ENCODE measurements around the gene PTH. TPM values are rescaled to one million over a fixed set of nuclear protein-coding genes. Genes with fewer than 3 reads are reported as not detected.

PTH gene
- total RNA-seq, 1 experiment from 2014 or later: not detected

GRCh38 chr11:13486926-13487660, 8.7 kb downstream of the PTH start:
- no peaks in the 10 kb centered on the region for H3K9me3 ChIP-seq (ENCODE audit: low read length)
- TF ChIP-seq CTCF (conservative IDR thresholded peaks at IDR 0.05; ENCODE audit: low read depth, low read length) (peak; percentile 16; the same call in 1 of the 2 replicates), EZH2phosphoT487 (IDR thresholded peaks at IDR 0.05; ENCODE audit: borderline replicate concordance, low read length) (no peak)
- DNase-seq (no peak), ATAC-seq (peak; percentile 29; the same call in 1 of the 2 replicates)
- H3K9ac ChIP-seq (ENCODE audit: low read length): no peak overlapping the region
- no peaks in the 10 kb centered on the region for H3K4me1 ChIP-seq (ENCODE audit: insufficient read depth, low read length)
- no peaks in the 10 kb centered on the region for H4K20me1 ChIP-seq (ENCODE audit: low read length)
- no peak overlapping the region for H3K4me3 ChIP-seq (ENCODE audit: low read length)
- H3K9me2 ChIP-seq (replicated peaks; ENCODE audit: low read length): no peaks in the 10 kb centered on the region
- no peak overlapping the region for H3K27ac ChIP-seq (ENCODE audit: low read length)
- POLR2A ChIA-PET (ENCODE audit: unreplicated experiment): interaction anchor here (0.6 kb wide), 1 partner anchor 1190 kb away, joined by 3 read pairs; no protein-coding TSS in a partner anchor
- no peak overlapping the region for H2AFZ ChIP-seq (ENCODE audit: low read length)
- H3K4me2 ChIP-seq (ENCODE audit: low read length): no peak overlapping the region
- no peaks in the 10 kb centered on the region for H3K36me3 ChIP-seq (ENCODE audit: low read depth, low read length)
- peaks cover 7% of the 10 kb centered on the region for H3K27me3 ChIP-seq (ENCODE audit: low read length)
- H3K79me2 ChIP-seq (ENCODE audit: low read length): no peaks in the 10 kb centered on the region
- H3F3A ChIP-seq (ENCODE audit: low read length, unreplicated experiment): no peaks in the 10 kb centered on the region
- CTCF ChIA-PET: interaction anchor here (0.6 kb wide), 4 partner anchors 136 to 750 kb away, joined by 3 to 5 read pairs (median 3); no protein-coding TSS in a partner anchor
- intact Hi-C loops (cut with micrococcal nuclease): loop anchor here (5.0 kb wide), 1 partner anchor 760 kb away; no protein-coding TSS in a partner anchor
- BruUV-seq (replicated peaks): no TSS peak

GRCh38 chr11:13480198-13480597, 15.6 kb downstream of the PTH start:
- Histone ChIP-seq H3K27me3 (ENCODE audit: low read length) (no peaks in the 10 kb centered on the region), H4K20me1 (ENCODE audit: low read length) (no peaks in the 10 kb centered on the region), H2AFZ (ENCODE audit: low read length) (peak overlapping the region; percentile 55; the same call in 1 of the 2 replicates), H3K9ac (ENCODE audit: low read length) (no peak overlapping the region), H3K79me2 (ENCODE audit: low read length) (no peaks in the 10 kb centered on the region), H3K36me3 (ENCODE audit: low read depth, low read length) (no peaks in the 10 kb centered on the region), H3K9me3 (ENCODE audit: low read length) (no peaks in the 10 kb centered on the region), H3K4me2 (ENCODE audit: low read length) (peak overlapping the region; percentile 54; the same call in 1 of the 2 replicates), H3K27ac (ENCODE audit: low read length) (no peak overlapping the region), H3K9me2 (replicated peaks; ENCODE audit: low read length) (no peaks in the 10 kb centered on the region), H3F3A (ENCODE audit: low read length, unreplicated experiment) (no peaks in the 10 kb centered on the region), H3K4me3 (ENCODE audit: low read length) (peak overlapping the region; percentile 35; the same call in 1 of the 2 replicates), H3K4me1 (ENCODE audit: insufficient read depth, low read length) (no peaks in the 10 kb centered on the region)
- ChIA-PET CTCF (no interaction called here), POLR2A (ENCODE audit: unreplicated experiment) (no interaction called here)
- peak; percentile 84 for ATAC-seq
- DNase-seq: peak; percentile 61
- no TSS peak for BruUV-seq (replicated peaks)
- TF ChIP-seq CTCF (conservative IDR thresholded peaks at IDR 0.05; ENCODE audit: low read depth, low read length) (no peak), EZH2phosphoT487 (IDR thresholded peaks at IDR 0.05; ENCODE audit: borderline replicate concordance, low read length) (no peak), EZH2 (IDR thresholded peaks at IDR 0.05; ENCODE audit: low read length, unreplicated experiment) (no peak)
- intact Hi-C loops (cut with micrococcal nuclease): no loop called here

DNA sequence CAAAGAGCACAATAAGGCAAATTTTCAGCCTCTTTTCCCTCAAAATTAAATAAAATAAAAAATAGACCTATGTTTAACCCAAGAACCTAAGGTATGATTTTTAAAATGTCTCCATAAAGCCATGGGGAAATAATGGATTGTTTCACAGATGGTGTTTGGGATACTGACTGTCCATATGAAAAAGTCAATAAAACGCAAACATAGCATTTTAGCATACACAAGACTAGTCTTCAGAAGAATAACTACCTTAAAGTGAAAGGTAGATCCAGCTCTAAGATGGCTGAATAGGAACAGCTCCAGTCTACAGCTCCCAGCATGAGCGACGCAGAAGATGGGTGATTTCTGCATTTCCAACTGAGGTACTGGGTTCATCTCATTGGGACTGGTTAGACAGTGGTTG, 16.1 kb downstream of the PTH start:
- peak overlapping the region; percentile 54; the same call in 1 of the 2 replicates for H3K4me2 ChIP-seq (ENCODE audit: low read length)
- no peak overlapping the region for H3K4me3 ChIP-seq (ENCODE audit: low read length)
- H3K27me3 ChIP-seq (ENCODE audit: low read length): no peaks in the 10 kb centered on the region
- no peaks in the 10 kb centered on the region for H3K4me1 ChIP-seq (ENCODE audit: insufficient read depth, low read length)
- intact Hi-C loops (cut with micrococcal nuclease): no loop called here
- ATAC-seq (no peak), DNase-seq (no peak)
- H3K9me2 ChIP-seq (replicated peaks; ENCODE audit: low read length): no peaks in the 10 kb centered on the region
- ChIA-PET POLR2A (ENCODE audit: unreplicated experiment) (no interaction called here), CTCF (no interaction called here)
- no peak overlapping the region for H3K9ac ChIP-seq (ENCODE audit: low read length)
- no peaks in the 10 kb centered on the region for H4K20me1 ChIP-seq (ENCODE audit: low read length)
- H3K9me3 ChIP-seq (ENCODE audit: low read length): no peaks in the 10 kb centered on the region
- H3K36me3 ChIP-seq (ENCODE audit: low read depth, low read length): no peaks in the 10 kb centered on the region
- no peak for TF ChIP-seq EZH2 (IDR thresholded peaks at IDR 0.05; ENCODE audit: low read length, unreplicated experiment)
- no TSS peak for BruUV-seq (replicated peaks)
- no peaks in the 10 kb centered on the region for H3K79me2 ChIP-seq (ENCODE audit: low read length)
- H2AFZ ChIP-seq (ENCODE audit: low read length): no peak overlapping the region
- no peaks in the 10 kb centered on the region for H3F3A ChIP-seq (ENCODE audit: low read length, unreplicated experiment)
- H3K27ac ChIP-seq (ENCODE audit: low read length): no peak overlapping the region

Measured in PC-3 (cell line).